NCI-H2107 treated with DMSO at 0.1 percent for 48 hours (cell line): ENCODE results near the gene POU3F3.

Experiments used
- DNase-seq: peaks from one replicate; lab custom pipeline; 2025; ENCODE audit not compliant: unreplicated experiment; lab: John Stamatoyannopoulos, UW

POU3F3 gene

GRCh38 chr2:104846786-104847585 is 6.9 kb upstream of the POU3F3 start:
- DNase-seq: no peak

GRCh38 chr2:104847586-104848160 is 6.2 kb upstream of the POU3F3 start:
- DNase-seq: no peak

DNA sequence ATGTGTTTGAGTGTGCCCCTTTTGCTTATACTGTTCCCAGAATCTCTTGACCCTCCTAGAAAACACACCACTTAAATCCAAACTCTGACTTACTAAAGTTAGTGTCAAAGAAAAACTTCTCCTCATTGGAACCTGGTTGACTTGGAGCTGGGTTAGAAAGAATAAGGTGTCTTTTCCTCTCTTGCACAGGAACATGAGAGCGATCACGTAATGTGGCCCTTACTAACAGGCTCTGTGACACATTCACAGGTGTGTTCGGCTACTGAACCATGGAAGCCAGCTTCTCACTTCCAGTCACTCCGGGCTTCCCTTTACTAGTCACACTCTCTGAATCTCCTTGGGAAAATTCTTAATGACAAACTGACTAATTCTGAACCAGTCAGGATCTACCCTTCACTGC is 5.4 kb upstream of the POU3F3 start:
- no peak for DNase-seq

GRCh38 chr2:104849101-104849500 is 4.8 kb upstream of the POU3F3 start:
- no peak for DNase-seq

DNA sequence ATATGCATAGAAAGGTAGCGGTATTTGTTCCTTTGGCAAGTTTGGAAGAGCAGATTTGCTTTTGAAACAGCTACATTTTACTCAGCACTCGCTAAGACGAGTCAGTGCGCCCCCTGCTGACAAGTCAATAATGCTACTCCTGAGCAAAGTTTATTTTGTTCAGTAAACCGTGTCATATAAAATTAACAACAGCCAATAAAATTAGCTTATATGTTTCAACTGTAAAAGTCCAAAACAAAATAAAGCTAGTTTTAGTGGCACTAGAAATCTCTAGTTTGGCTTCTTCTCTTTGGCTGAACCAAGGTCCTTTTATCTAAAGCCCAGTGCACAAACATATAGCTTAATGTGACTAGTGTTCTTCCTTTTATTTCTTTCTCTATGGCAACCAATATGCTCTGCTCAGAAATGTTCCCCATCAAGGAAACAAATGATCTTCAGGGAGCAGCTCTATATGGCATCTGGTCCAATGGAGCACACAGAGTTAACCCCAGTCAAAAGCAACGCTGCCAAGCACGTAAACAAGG is 4.2 kb upstream of the POU3F3 start:
- peak; percentile 58 for DNase-seq

DNA sequence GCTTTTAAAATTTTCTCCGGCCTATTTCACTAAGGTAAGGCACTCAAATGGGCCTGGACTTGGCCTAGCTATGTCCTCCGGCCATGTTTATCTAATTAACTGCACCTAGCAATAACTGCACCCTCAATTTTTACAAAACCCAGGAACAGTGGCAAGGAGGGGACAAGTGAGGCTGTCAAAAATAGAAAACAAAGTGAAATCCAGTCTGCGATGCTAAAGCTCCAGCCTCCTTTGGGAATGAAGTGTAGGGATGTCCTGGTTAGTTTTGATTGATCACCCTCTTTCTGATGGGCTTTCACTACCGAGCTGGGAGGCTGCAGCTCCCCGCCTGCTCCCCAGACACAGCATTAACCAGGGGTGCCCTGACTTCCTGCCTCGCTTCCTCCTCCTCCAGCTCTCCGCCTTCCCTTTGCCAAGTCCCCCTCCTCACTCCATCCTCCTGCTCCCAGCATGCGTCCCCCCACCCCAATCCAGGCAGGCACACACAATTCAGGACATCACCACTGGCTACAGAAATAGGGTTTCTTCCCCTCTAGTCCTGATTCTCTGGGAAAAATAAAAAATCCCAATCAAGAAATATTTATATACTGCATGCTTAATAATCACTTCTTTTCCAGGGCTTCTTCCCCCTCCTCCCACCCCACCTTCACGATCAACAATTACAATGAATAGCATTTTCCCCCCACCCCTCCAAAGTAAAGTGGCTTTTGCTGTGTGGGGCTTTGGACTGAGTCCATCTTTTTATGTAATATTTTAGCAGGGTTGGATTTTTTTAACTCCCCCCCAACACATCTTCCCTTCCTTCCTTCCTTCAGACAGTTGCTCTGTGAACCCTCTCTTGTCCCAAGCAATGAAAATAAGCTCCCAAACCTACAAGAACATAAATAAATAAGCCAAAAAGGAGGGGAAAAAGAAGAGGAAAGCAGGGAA is 3.3 kb upstream of the POU3F3 start:
- DNase-seq: no peak

- no peak for DNase-seq
Measured at GRCh38 chr2:104851291-104852089, 2.4 kb upstream of the POU3F3 start.

DNA sequence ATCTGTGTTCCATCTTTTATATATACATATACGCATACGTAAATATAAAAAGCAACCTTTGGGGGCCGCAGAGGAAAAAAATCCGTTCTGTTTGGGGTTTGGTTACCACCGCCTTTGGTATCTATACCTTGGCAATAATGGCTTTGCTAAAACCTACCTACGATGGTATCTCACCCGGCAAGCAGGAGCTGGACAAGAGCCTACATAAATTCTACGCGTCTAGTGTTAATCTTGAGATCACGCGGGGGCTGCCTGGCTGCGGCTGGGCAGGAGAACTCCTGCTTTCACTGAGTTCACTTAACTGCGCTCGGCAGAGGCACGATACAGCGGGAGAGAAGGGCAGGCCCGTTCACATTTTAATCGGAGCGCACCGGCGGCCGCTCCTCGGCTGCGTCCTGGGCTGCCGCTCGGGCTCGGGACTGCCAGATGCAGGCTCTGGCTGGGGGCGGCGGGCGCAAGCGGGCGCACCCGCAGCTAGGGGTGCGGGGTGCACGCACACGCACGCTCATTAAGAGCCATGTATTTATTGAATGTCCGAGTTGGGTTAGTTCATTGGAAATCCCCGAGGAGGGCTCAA is 1.7 kb upstream of the POU3F3 start:
- no peak for DNase-seq

DNA sequence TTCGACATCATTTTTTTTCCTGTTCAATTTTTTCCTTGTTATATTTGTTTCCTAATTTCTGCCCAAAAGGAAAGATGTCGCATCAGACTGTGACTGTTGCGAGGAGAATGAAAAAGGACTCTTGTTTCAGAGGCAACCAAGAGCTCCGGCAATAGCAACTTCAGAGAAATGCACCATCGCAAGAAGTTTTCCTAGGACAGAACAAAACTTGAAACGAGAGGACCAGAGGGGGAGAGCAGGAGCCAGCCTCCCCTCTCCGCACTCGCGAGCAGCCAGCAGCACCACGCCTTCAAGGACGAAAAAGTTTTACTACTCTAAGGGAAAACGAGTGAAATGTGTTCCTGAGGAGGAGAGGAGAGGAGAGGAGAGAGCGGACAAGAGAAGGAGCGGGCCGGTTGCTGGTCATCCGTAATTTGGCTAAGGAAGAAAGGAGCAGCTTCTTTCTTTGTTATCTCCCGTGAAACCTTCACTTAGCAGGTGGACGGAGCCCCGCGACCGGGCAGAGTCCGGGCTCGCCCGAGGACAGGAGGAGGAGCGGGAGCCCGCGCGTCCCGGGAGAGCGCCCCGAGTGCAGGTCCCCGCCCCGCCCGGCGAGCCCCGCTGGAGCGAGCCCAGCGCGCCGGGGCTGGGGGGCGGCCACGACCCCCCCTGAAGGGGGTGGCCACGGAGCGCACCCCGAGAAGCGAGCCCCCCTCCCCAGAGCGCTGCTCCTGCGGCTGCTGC is 744 bp downstream of the POU3F3 start:
- no peak for DNase-seq

- DNase-seq: no peak
Measured at GRCh38 chr2:104855221-104856085, 1.5 kb downstream of the POU3F3 start.

DNA sequence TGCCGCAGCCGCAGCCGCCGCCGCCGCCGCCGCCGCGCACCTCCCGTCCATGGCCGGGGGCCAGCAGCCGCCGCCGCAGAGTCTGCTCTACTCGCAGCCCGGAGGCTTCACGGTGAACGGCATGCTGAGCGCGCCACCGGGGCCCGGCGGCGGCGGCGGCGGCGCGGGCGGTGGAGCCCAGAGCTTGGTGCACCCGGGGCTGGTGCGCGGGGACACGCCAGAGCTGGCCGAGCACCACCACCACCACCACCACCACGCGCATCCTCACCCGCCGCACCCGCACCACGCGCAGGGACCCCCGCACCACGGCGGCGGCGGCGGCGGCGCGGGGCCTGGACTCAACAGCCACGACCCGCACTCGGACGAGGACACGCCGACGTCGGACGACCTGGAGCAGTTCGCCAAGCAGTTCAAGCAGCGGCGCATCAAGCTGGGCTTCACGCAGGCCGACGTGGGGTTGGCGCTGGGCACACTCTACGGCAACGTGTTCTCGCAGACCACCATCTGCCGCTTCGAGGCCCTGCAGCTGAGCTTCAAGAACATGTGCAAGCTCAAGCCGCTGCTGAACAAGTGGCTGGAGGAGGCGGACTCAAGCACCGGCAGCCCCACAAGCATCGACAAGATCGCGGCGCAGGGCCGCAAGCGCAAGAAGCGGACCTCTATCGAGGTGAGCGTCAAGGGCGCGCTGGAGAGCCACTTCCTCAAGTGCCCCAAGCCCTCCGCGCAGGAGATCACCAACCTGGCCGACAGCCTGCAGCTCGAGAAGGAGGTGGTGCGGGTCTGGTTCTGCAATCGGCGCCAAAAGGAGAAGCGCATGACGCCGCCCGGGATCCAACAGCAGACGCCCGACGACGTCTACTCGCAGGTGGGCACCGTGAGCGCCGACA is 2.4 kb downstream of the POU3F3 start:
- DNase-seq: no peak

DNA sequence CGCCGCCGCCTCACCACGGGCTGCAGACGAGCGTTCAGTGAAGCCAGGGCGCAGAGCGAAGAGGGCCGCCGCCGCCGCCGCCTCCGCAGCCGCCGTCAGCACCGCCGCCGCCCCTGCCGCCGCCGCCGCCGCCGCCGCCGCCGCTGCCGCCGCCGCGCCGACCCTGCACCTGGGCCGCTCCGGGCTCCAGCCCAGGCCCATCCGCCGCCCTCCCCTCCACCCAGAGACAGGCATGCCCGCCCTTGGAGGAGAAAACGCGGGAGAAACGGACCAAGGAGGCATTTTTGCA is 3.0 kb downstream of the POU3F3 start:
- DNase-seq: no peak

- DNase-seq: no peak
Measured at GRCh38 chr2:104857262-104858005, 3.5 kb downstream of the POU3F3 start.

- no peak for DNase-seq
Measured at GRCh38 chr2:104858006-104858978, 4.4 kb downstream of the POU3F3 start.

- DNase-seq: no peak
Measured at GRCh38 chr2:104859291-104859765, 5.4 kb downstream of the POU3F3 start.
